ENCODE measurements around the gene CELF4.
A peak's percentile ranks its signal among the peaks of the same experiment; 100 is the strongest.

CELF4 gene

GRCh38 chr18:37565101-37565976 is at the start of gene CELF4:
Gene CELF4, minus strand, starts transcription at chr18:37565798.
- H3K9ac ChIP-seq, result no peak within 1 kb of the TSS
- H3K27ac ChIP-seq, result no peak within 1 kb of the TSS
- H3K9me3 ChIP-seq (replicated peaks in 1 of 11), result peaks cover 16 to 30% (median 23%) of the 10 kb centered on the region in 11 experiments
- no peak within 1 kb of the TSS for H3K4me3 ChIP-seq
- H3K4me1 ChIP-seq, result no peaks in the 10 kb centered on the region
- no peak within 1 kb of the TSS for H3K4me2 ChIP-seq
- H4K20me1 ChIP-seq, result no peaks in the 10 kb centered on the region
- no peaks in the 10 kb centered on the region for H3K27me3 ChIP-seq
- no peaks in the 10 kb centered on the region for H3K36me3 ChIP-seq
- no peak for TF ChIP-seq Cebpa-rat (IDR thresholded peaks at IDR 0.05)

GRCh38 chr18:37613253-37613565 is 47.6 kb upstream of the CELF4 start:
- Histone ChIP-seq H4K20me1 (no peaks in the 10 kb centered on the region), H3K4me2 (no peak overlapping the region), H3K9me3 (replicated peaks in 1 of 11) (0 out of 22 replicates have a peak, but pooled peaks cover 0 to 6% (median 0%) of the 10 kb centered on the region in 11 experiments), H3K4me1 (no peaks in the 10 kb centered on the region), H3K27ac (no peak overlapping the region), H3K27me3 (no peaks in the 10 kb centered on the region), H3K9ac (no peak overlapping the region), H3K36me3 (no peaks in the 10 kb centered on the region), H3K4me3 (no peak overlapping the region)
- TF ChIP-seq Cebpa-rat (IDR thresholded peaks at IDR 0.05), result no peak

- Histone ChIP-seq H3K4me2 (no peak overlapping the region), H3K9me3 (replicated peaks in 1 of 11) (0 out of 22 replicates have a peak, but pooled peaks cover 0 to 6% (median 0%) of the 10 kb centered on the region in 11 experiments), H3K4me1 (no peaks in the 10 kb centered on the region), H3K36me3 (no peaks in the 10 kb centered on the region), H3K27me3 (no peaks in the 10 kb centered on the region), H3K9ac (no peak overlapping the region), H3K4me3 (no peak overlapping the region), H4K20me1 (no peaks in the 10 kb centered on the region), H3K27ac (no peak overlapping the region)
- TF ChIP-seq Cebpa-rat (IDR thresholded peaks at IDR 0.05), result no peak
Measured at GRCh38 chr18:37612524-37613252, 47.1 kb upstream of the CELF4 start.

- Histone ChIP-seq H3K4me1 (no peaks in the 10 kb centered on the region), H3K36me3 (no peaks in the 10 kb centered on the region), H4K20me1 (no peaks in the 10 kb centered on the region), H3K4me3 (no peak overlapping the region), H3K9ac (no peak overlapping the region), H3K27ac (no peak overlapping the region), H3K9me3 (replicated peaks in 1 of 11) (no peaks in the 10 kb centered on the region), H3K4me2 (no peak overlapping the region), H3K27me3 (no peaks in the 10 kb centered on the region)
- no peak for TF ChIP-seq Cebpa-rat (IDR thresholded peaks at IDR 0.05)
Measured at GRCh38 chr18:37611614-37612279, 46.1 kb upstream of the CELF4 start.

GRCh38 chr18:37608876-37609275 is 43.3 kb upstream of the CELF4 start:
- no peak for TF ChIP-seq Cebpa-rat (IDR thresholded peaks at IDR 0.05)
- H3K4me1 ChIP-seq, result peaks cover 5 to 11% (median 8%) of the 10 kb centered on the region in 10 experiments; a peak in 18 of 20 replicates

GRCh38 chr18:37607281-37607680 is 41.7 kb upstream of the CELF4 start:
- peaks cover 0 to 8% (median 0%) of the 10 kb centered on the region in 11 experiments; a peak in 1 of 22 replicates for H3K9me3 ChIP-seq (replicated peaks in 1 of 11)
- no peaks in the 10 kb centered on the region for H4K20me1 ChIP-seq
- peaks cover 8 to 16% (median 11%) of the 10 kb centered on the region in 10 experiments; a peak in 18 of 20 replicates for H3K4me1 ChIP-seq
- no peak overlapping the region for H3K4me3 ChIP-seq
- no peak for TF ChIP-seq Cebpa-rat (IDR thresholded peaks at IDR 0.05)
- H3K36me3 ChIP-seq, result no peaks in the 10 kb centered on the region
- H3K4me2 ChIP-seq, result no peak overlapping the region
- no peak overlapping the region for H3K27ac ChIP-seq
- no peaks in the 10 kb centered on the region for H3K27me3 ChIP-seq
- no peak overlapping the region for H3K9ac ChIP-seq

More at GRCh38 chr18:37608876-37609275, 43.3 kb upstream of the CELF4 start:
- no peak overlapping the region for H3K4me2 ChIP-seq
- H3K9me3 ChIP-seq (replicated peaks in 1 of 11), result peaks cover 0 to 8% (median 0%) of the 10 kb centered on the region in 11 experiments; a peak in 1 of 22 replicates
- H4K20me1 ChIP-seq, result no peaks in the 10 kb centered on the region
- H3K9ac ChIP-seq, result no peak overlapping the region
- no peaks in the 10 kb centered on the region for H3K27me3 ChIP-seq
- no peaks in the 10 kb centered on the region for H3K36me3 ChIP-seq
- H3K4me3 ChIP-seq, result no peak overlapping the region
- H3K27ac ChIP-seq, result no peak overlapping the region

GRCh38 chr18:37604032-37604431 is 38.4 kb upstream of the CELF4 start:
- Histone ChIP-seq H3K36me3 (no peaks in the 10 kb centered on the region), H3K27ac (no peak overlapping the region), H3K4me2 (peak overlapping the region; percentile 22 to 65 (median 37); a peak in 21 of 22 replicates), H3K4me3 (no peak overlapping the region), H3K9me3 (replicated peaks in 1 of 11) (peaks cover 0 to 8% (median 0%) of the 10 kb centered on the region in 11 experiments; a peak in 1 of 22 replicates), H3K9ac (no peak overlapping the region), H3K27me3 (no peaks in the 10 kb centered on the region), H4K20me1 (no peaks in the 10 kb centered on the region), H3K4me1 (peaks cover 8 to 16% (median 11%) of the 10 kb centered on the region in 10 experiments; a peak in 18 of 20 replicates)
- no peak for TF ChIP-seq Cebpa-rat (IDR thresholded peaks at IDR 0.05)

GRCh38 chr18:37598966-37599896 is 33.6 kb upstream of the CELF4 start:
- H3K27ac ChIP-seq, result no peak overlapping the region
- no peaks in the 10 kb centered on the region for H3K9me3 ChIP-seq (replicated peaks in 1 of 11)
- no peak overlapping the region for H3K9ac ChIP-seq
- H3K4me1 ChIP-seq, result peaks cover 6 to 8% (median 7%) of the 10 kb centered on the region in 10 experiments; a peak in 18 of 20 replicates
- H3K36me3 ChIP-seq, result no peaks in the 10 kb centered on the region
- no peak overlapping the region for H3K4me3 ChIP-seq
- no peaks in the 10 kb centered on the region for H4K20me1 ChIP-seq
- no peak for TF ChIP-seq Cebpa-rat (IDR thresholded peaks at IDR 0.05)
- H3K4me2 ChIP-seq, result no peak overlapping the region
- no peaks in the 10 kb centered on the region for H3K27me3 ChIP-seq

Measured in BLaER1 treated with 17β-estradiol and CSF1 and Interleukin-3, amounts not matched to agents 10 nM and 100 nM (cell line).